HepG2 (cell line): ENCODE data around the gene C1orf159.
"Not testable (repeated sequence)": the region's sequence is repeated elsewhere in the genome, so short reads cannot be mapped to it uniquely, and the experiment has no call there.

Experiments used
- AFF4 ChIP-seq: sonication (generic); formaldehyde crosslinking; IDR thresholded peaks from 2 replicates; pipeline ENCODE4 v1.4.0; 2020; ENCODE audit warnings: missing genetic modification reagents
- CERS6 ChIP-seq: sonication (generic); formaldehyde crosslinking; IDR thresholded peaks from 2 replicates; pipeline ENCODE4 v1.5.0; 2020; ENCODE audit warnings: missing genetic modification reagents
- KAT2B ChIP-seq: fragments of 150-350 bp; IDR thresholded peaks from 2 replicates; pipeline ENCODE4 v1.6.1; 2014; ENCODE audit warnings: low read depth, low read length, borderline replicate concordance
- POLR2A ChIP-seq, 2 experiments: IDR thresholded peaks; 2 replicates each; pipeline ENCODE4 v1.6.1; 2011; ENCODE audit warnings: low read depth in 2 of 2, low read length in 2 of 2, mild to moderate bottlenecking in 1 of 2, moderate library complexity in 1 of 2; ENCODE audit not compliant: insufficient read depth in 1 of 2
- SAFB2 ChIP-seq: sonication (generic); formaldehyde crosslinking; IDR thresholded peaks from 2 replicates; pipeline ENCODE4 v1.5.1; 2020; ENCODE audit warnings: missing genetic modification reagents, low read depth, mild to moderate bottlenecking, borderline replicate concordance
- SKIL ChIP-seq: sonication (generic); formaldehyde crosslinking; IDR thresholded peaks from 2 replicates; pipeline ENCODE4 v1.8.0; 2022; ENCODE audit warnings: missing genetic modification reagents, mild to moderate bottlenecking, moderate library complexity, borderline replicate concordance
- ZBTB33 ChIP-seq: sonication (generic); formaldehyde crosslinking; IDR thresholded peaks from 2 replicates; pipeline ENCODE4 v1.4.0; 2020; ENCODE audit warnings: missing genetic modification reagents
- ZMYM3 ChIP-seq: sonication (generic); formaldehyde crosslinking; IDR thresholded peaks from 2 replicates; pipeline ENCODE4 v1.5.1; 2020; ENCODE audit warnings: mild to moderate bottlenecking, missing genetic modification reagents
- ZNF124 ChIP-seq: sonication (generic); formaldehyde crosslinking; IDR thresholded peaks from 2 replicates; pipeline ENCODE4 v1.4.0; 2020; ENCODE audit warnings: missing genetic modification reagents
- ZNF562 ChIP-seq: sonication (generic); formaldehyde crosslinking; IDR thresholded peaks from 2 replicates; pipeline ENCODE4 v1.8.0; 2022; ENCODE audit warnings: missing genetic modification reagents, borderline replicate concordance
- TF ChIP-seq, protein P1 (sequence below): sonication (generic); formaldehyde crosslinking; IDR thresholded peaks from 2 replicates; pipeline ENCODE4 v1.5.0; 2020; ENCODE audit warnings: mild to moderate bottlenecking, missing genetic modification reagents, moderate library complexity

GRCh38 chr1:1065940-1066304 lies 50.0 kb downstream of the C1orf159 start:
- TF ChIP-seq KAT2B; POLR2A (IDR thresholded peaks at IDR 0.05; ENCODE audit: insufficient read depth in 1 of 2, low read depth in 2 of 2, low read length in 2 of 2); SAFB2 (CRISPR knock-in tag); ZBTB33; CERS6; SKIL (CRISPR knock-in tag); ZNF124 (CRISPR knock-in tag); ZNF562; ZMYM3; AFF4 (CRISPR knock-in tag): not testable (repeated sequence)
- TF ChIP-seq, protein P1, sequence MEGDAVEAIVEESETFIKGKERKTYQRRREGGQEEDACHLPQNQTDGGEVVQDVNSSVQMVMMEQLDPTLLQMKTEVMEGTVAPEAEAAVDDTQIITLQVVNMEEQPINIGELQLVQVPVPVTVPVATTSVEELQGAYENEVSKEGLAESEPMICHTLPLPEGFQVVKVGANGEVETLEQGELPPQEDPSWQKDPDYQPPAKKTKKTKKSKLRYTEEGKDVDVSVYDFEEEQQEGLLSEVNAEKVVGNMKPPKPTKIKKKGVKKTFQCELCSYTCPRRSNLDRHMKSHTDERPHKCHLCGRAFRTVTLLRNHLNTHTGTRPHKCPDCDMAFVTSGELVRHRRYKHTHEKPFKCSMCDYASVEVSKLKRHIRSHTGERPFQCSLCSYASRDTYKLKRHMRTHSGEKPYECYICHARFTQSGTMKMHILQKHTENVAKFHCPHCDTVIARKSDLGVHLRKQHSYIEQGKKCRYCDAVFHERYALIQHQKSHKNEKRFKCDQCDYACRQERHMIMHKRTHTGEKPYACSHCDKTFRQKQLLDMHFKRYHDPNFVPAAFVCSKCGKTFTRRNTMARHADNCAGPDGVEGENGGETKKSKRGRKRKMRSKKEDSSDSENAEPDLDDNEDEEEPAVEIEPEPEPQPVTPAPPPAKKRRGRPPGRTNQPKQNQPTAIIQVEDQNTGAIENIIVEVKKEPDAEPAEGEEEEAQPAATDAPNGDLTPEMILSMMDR (CRISPR knock-in tag) = not testable (repeated sequence)
